IMR-90 (cell line): ENCODE data around the gene ZNF407.

ENCODE experiments used
- RAD21 ChIP-seq: IDR thresholded peaks from 2 replicates; pipeline ENCODE4 v1.6.1; 2012; ENCODE audit warnings: low read length, improper control_type of control experiment
- TF ChIP-seq, protein P1 (sequence below): conservative IDR thresholded peaks from 2 replicates; pipeline ENCODE4 v1.5.1; 2012; ENCODE audit warnings: mild to moderate bottlenecking, low read depth, low read length, improper control_type of control experiment

DNA sequence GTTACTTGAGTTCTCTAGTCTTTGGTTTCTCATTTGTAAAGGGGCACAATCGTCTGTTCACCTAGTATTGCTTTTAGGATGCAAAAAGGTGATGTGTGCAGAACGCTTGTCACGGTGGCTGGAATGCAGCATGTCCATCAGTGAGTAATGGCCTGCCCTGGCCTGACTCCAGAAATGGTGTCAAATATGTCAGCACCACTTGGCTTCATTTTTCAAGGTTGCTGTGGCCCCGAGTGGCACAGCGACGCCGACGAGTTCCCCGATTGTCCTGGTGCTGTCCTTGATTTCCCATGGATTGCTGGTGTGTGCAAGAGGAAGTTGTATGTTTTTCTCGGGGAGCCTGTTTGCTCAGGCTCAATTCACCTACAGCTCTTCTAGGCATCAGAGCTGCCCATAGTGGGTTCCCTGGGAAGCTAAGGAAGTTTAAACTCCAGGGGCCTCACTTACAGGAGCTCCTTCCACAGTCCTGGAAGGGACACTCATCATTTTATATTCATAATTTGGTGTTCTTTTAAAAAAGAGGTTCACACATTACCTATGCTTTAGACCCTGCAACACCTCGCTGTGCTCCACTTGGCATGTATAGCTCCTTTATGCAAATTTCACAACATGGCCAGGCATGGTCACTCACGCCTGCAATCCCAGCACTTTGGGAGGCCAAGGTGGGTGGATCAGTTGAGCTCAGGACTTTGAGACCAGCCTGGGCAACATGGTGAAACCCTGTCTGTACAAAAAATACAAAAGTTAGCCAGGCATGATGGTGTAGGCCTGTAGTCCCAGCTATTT is 25.6 kb upstream of the ZNF407 start:
- TF ChIP-seq, protein P1, sequence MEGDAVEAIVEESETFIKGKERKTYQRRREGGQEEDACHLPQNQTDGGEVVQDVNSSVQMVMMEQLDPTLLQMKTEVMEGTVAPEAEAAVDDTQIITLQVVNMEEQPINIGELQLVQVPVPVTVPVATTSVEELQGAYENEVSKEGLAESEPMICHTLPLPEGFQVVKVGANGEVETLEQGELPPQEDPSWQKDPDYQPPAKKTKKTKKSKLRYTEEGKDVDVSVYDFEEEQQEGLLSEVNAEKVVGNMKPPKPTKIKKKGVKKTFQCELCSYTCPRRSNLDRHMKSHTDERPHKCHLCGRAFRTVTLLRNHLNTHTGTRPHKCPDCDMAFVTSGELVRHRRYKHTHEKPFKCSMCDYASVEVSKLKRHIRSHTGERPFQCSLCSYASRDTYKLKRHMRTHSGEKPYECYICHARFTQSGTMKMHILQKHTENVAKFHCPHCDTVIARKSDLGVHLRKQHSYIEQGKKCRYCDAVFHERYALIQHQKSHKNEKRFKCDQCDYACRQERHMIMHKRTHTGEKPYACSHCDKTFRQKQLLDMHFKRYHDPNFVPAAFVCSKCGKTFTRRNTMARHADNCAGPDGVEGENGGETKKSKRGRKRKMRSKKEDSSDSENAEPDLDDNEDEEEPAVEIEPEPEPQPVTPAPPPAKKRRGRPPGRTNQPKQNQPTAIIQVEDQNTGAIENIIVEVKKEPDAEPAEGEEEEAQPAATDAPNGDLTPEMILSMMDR = no peak
- no peak for TF ChIP-seq RAD21
